HEK293 (cell line): Measurements from ENCODE around the gene PLAU.

ENCODE experiments used
- CTCF ChIA-PET: fragments of 350-600 bp; formaldehyde crosslinking; extraction: SDS; loops from one replicate; lab custom pipeline; 2021; ENCODE audit warnings: antibody characterized with exemption; lab: Yijun Ruan, JAX
- POLR2A ChIA-PET: fragments of 300-600 bp; formaldehyde crosslinking; extraction: SDS; loops from one replicate; lab custom pipeline; 2020; ENCODE audit warnings: antibody characterized with exemption, inconsistent platforms; lab: Yijun Ruan, JAX
- H3K27ac ChIP-seq: fragments of 200-500 bp; sonication (Bioruptor generic); 2 replicates; pipeline ENCODE4 v1.5.1; 2014; ENCODE audit warnings: low read depth, low read length, control low read depth, inconsistent platforms; ENCODE audit errors: extremely low read depth
- H3K36me3 ChIP-seq, 2 experiments: fragments of 200-500 bp in 1 of 2; sonication (Bioruptor generic) in 1 of 2; 1 replicate in 1 of 2; 2 replicates in 1 of 2; pipeline ENCODE4 v1.5.1; 2014 to 2017; ENCODE audit warnings: inconsistent platforms in 2 of 2, low read length in 2 of 2; ENCODE audit not compliant: control insufficient read depth in 2 of 2, insufficient read depth in 1 of 2
- H3K4me1 ChIP-seq: fragments of 200-500 bp; sonication (Bioruptor generic); 2 replicates; pipeline ENCODE4 v1.5.1; 2014; ENCODE audit warnings: mild to moderate bottlenecking, low read length, inconsistent platforms; ENCODE audit not compliant: control insufficient read depth, insufficient read depth
- H3K4me3 ChIP-seq: 2 replicates; pipeline ENCODE4 v1.5.1; 2011; ENCODE audit warnings: low read depth, mild to moderate bottlenecking, control low read depth, low read length, moderate library complexity
- H3K9me3 ChIP-seq: fragments of 200-500 bp; sonication (Bioruptor generic); 2 replicates; pipeline ENCODE4 v1.5.1; 2014; ENCODE audit warnings: low read depth, low read length, inconsistent platforms; ENCODE audit not compliant: control insufficient read depth, insufficient read depth
- KLF16 ChIP-seq: fragments of 450-650 bp; formaldehyde crosslinking; IDR thresholded peaks from 2 replicates; pipeline ENCODE4 v1.5.1; 2017; ENCODE audit warnings: missing biosample characterization, missing genetic modification characterization
- KLF8 ChIP-seq: fragments of 450-650 bp; formaldehyde crosslinking; IDR thresholded peaks from 2 replicates; pipeline ENCODE4 v1.5.1; 2016; ENCODE audit warnings: missing biosample characterization, missing genetic modification characterization
- MYNN ChIP-seq: fragments of 450-650 bp; formaldehyde crosslinking; IDR thresholded peaks from 2 replicates; pipeline ENCODE4 v1.5.1; 2016; ENCODE audit warnings: missing biosample characterization, missing genetic modification characterization, borderline replicate concordance
- PATZ1 ChIP-seq: fragments of 450-650 bp; formaldehyde crosslinking; IDR thresholded peaks from 2 replicates; pipeline ENCODE4 v1.5.1; 2016; ENCODE audit warnings: missing biosample characterization, missing genetic modification characterization
- PRDM10 ChIP-seq: fragments of 450-650 bp; formaldehyde crosslinking; IDR thresholded peaks from 2 replicates; pipeline ENCODE4 v1.5.1; 2016; ENCODE audit warnings: missing biosample characterization, missing genetic modification characterization
- PRDM6 ChIP-seq: fragments of 450-650 bp; formaldehyde crosslinking; IDR thresholded peaks from 2 replicates; pipeline ENCODE4 v1.5.1; 2017; ENCODE audit warnings: missing biosample characterization, missing genetic modification characterization
- TRIM28 ChIP-seq: IDR thresholded peaks from 2 replicates; pipeline ENCODE4 v1.6.1; 2011; ENCODE audit warnings: low read length, control low read depth, borderline replicate concordance
- ZBTB10 ChIP-seq: fragments of 450-650 bp; formaldehyde crosslinking; IDR thresholded peaks from 2 replicates; pipeline ENCODE4 v1.5.1; 2016; ENCODE audit warnings: missing biosample characterization, missing genetic modification characterization
- ZNF2 ChIP-seq: fragments of 450-650 bp; formaldehyde crosslinking; IDR thresholded peaks from 2 replicates; pipeline ENCODE4 v1.5.1; 2016; ENCODE audit warnings: missing biosample characterization, missing genetic modification characterization
- ZNF211 ChIP-seq: fragments of 450-650 bp; formaldehyde crosslinking; IDR thresholded peaks from 2 replicates; pipeline ENCODE4 v1.5.1; 2016; ENCODE audit warnings: low read depth, missing biosample characterization, missing genetic modification characterization
- ZNF214 ChIP-seq: fragments of 450-650 bp; formaldehyde crosslinking; IDR thresholded peaks from 2 replicates; pipeline ENCODE4 v1.5.1; 2017; ENCODE audit warnings: missing biosample characterization, mild to moderate bottlenecking, missing genetic modification characterization, borderline replicate concordance
- ZNF223 ChIP-seq: fragments of 450-650 bp; formaldehyde crosslinking; IDR thresholded peaks from 2 replicates; pipeline ENCODE4 v1.5.1; 2016; ENCODE audit warnings: missing biosample characterization, missing genetic modification characterization
- ZNF280C ChIP-seq: fragments of 450-650 bp; formaldehyde crosslinking; IDR thresholded peaks from 2 replicates; pipeline ENCODE4 v1.5.1; 2016; ENCODE audit warnings: missing biosample characterization, missing genetic modification characterization
- ZNF335 ChIP-seq: fragments of 450-650 bp; formaldehyde crosslinking; conservative IDR thresholded peaks from 2 replicates; pipeline ENCODE4 v1.5.1; 2016; ENCODE audit warnings: missing biosample characterization, missing genetic modification characterization
- ZNF423 ChIP-seq: fragments of 450-650 bp; formaldehyde crosslinking; IDR thresholded peaks from 2 replicates; pipeline ENCODE4 v1.5.1; 2016; ENCODE audit warnings: missing biosample characterization, missing genetic modification characterization
- ZNF48 ChIP-seq: fragments of 450-650 bp; formaldehyde crosslinking; IDR thresholded peaks from 2 replicates; pipeline ENCODE4 v1.5.1; 2016; ENCODE audit warnings: missing biosample characterization, missing genetic modification characterization
- ZNF529 ChIP-seq: fragments of 450-650 bp; formaldehyde crosslinking; IDR thresholded peaks from 2 replicates; pipeline ENCODE4 v1.5.1; 2017; ENCODE audit warnings: missing genetic modification characterization, missing biosample characterization; ENCODE audit not compliant: insufficient replicate concordance
- ZNF623 ChIP-seq: fragments of 450-650 bp; formaldehyde crosslinking; IDR thresholded peaks from 2 replicates; pipeline ENCODE4 v1.5.1; 2016; ENCODE audit warnings: missing biosample characterization, missing genetic modification characterization
- ZNF670 ChIP-seq: fragments of 450-650 bp; formaldehyde crosslinking; IDR thresholded peaks from 2 replicates; pipeline ENCODE4 v1.5.1; 2016; ENCODE audit warnings: missing biosample characterization, missing genetic modification characterization, low read depth
- ZSCAN30 ChIP-seq: fragments of 450-650 bp; IDR thresholded peaks from 2 replicates; pipeline ENCODE4 v1.5.1; 2018; ENCODE audit warnings: missing biosample characterization, mild to moderate bottlenecking, missing genetic modification characterization, moderate library complexity
- TF ChIP-seq, protein P1 (sequence below): fragments of 450-650 bp; formaldehyde crosslinking; IDR thresholded peaks from 2 replicates; pipeline ENCODE4 v1.5.1; 2016; ENCODE audit warnings: missing biosample characterization, missing genetic modification characterization

Gene PLAU

DNA sequence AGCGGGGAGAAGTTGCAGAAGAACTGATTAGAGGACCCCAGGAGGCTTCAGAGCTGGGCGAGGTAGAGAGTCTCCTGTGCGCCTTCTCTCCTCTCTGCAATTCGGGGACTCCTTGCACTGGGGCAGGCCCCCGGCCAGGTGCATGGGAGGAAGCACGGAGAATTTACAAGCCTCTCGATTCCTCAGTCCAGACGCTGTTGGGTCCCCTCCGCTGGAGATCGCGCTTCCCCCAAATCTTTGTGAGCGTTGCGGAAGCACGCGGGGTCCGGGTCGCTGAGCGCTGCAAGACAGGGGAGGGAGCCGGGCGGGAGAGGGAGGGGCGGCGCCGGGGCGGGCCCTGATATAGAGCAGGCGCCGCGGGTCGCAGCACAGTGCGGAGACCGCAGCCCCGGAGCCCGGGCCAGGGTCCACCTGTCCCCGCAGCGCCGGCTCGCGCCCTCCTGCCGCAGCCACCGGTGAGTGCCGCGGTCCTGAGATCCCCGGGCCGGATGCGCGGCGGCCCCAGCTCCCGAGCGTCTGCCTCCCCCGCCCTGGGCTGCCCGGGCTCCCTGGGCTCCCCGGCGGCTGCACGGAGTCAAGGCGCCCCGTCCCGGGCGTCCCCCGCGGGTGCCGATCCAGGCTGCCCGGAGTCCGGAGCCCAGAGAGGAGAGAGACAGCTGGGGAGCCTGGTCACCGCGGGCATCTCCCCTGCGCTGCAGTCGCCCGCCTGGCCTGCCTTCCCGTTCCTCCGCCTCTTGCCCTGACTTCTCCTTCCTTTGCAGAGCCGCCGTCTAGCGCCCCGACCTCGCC, at the start of gene PLAU:
PLAU (plus strand) TSS at position 369 of the 789 bp plus-strand sequence. CDS start 424 bp downstream, outside the sequence.
- POLR2A ChIA-PET: no interaction called here
- no peak within 1 kb of the TSS; the same call in 1 of the 2 replicates for H3K27ac ChIP-seq
- CTCF ChIA-PET: interaction anchor here (1.0 kb wide), 1 partner anchor 26 kb away, joined by 5 read pairs; no protein-coding TSS in a partner anchor
- TF ChIP-seq, protein P1, sequence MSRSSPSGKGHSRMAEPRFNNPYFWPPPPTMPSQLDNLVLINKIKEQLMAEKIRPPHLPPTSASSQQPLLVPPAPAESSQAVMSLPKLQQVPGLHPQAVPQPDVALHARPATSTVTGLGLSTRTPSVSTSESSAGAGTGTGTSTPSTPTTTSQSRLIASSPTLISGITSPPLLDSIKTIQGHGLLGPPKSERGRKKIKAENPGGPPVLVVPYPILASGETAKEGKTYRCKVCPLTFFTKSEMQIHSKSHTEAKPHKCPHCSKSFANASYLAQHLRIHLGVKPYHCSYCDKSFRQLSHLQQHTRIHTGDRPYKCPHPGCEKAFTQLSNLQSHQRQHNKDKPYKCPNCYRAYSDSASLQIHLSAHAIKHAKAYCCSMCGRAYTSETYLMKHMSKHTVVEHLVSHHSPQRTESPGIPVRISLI (tag by site-specific recombination): no peak
- TF ChIP-seq KLF8 (tag by site-specific recombination) (peak; percentile 52; the same call in 1 of the 2 replicates), KLF16 (tag by site-specific recombination) (no peak), ZNF211 (tag by site-specific recombination) (no peak), ZSCAN30 (0 out of 2 replicates have a peak, but pooled peaks have one; percentile 39), TRIM28 (no peak), PRDM6 (no peak), ZNF2 (tag by site-specific recombination) (no peak), ZNF214 (no peak), ZNF280C (tag by site-specific recombination) (no peak), ZNF529 (tag by site-specific recombination) (no peak), PRDM10 (tag by site-specific recombination) (no peak), ZNF223 (tag by site-specific recombination) (no peak), ZNF335 (tag by site-specific recombination) (peak; percentile 88), MYNN (no peak), ZNF623 (tag by site-specific recombination) (no peak), ZNF670 (tag by site-specific recombination) (no peak), ZNF48 (tag by site-specific recombination) (no peak), PATZ1 (no peak; the same call in none of the 2 replicates), ZNF423 (tag by site-specific recombination) (peak; percentile 53; the same call in 1 of the 2 replicates), ZBTB10 (tag by site-specific recombination) (no peak)

More for the DNA sequence above, at the start of gene PLAU:
- Histone ChIP-seq H3K9me3 (no peaks in the 10 kb centered on the region), H3K36me3 (no peaks in the 10 kb centered on the region), H3K4me1 (no peaks in the 10 kb centered on the region), H3K4me3 (peak within 1 kb of the TSS; percentile 35)
